NCI-H345 treated with DMSO at 0.1 percent for 48 hours (cell line): ENCODE measurements around the gene PRELID3B.

Source experiments
- DNase-seq: peaks from one replicate; lab custom pipeline; 2025; ENCODE audit not compliant: unreplicated experiment; lab: John Stamatoyannopoulos, UW

The PRELID3B gene

GRCh38 chr20:59010995-59011873 lies 31.4 kb downstream of the PRELID3B start:
- DNase-seq, result no peak

DNA sequence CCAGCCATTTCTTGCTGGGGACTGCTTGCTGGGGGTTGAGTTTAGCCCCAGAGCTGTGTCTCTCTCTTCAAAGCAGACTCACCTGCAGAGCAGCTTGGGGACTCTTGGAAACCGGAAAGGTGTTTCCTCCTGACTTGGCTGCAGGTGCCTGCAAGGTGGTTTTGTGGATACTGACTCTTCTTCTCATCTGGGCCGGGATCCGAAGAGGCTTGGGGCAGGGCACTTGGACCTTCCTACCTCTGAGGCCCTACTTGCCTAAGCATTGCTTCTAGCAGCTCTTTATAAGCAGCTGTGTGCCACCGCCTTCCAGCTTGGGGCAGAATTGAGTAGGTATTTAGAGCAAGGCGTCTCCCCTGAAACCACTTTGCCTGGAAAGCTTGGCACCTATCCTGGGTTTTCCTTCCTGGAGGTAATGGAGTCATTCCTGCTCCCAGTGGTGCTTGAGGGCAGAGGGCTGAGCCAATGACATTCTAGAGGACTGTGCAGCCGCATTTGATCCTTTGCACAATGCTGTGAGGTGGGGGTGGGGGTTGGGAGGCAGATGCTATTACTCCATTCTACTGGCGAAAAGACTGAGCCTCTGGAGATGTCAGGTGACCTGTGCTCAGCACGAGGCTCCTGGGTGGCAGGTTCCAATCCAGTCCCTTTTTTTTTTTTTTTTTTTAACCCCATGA lies 32.1 kb downstream of the PRELID3B start:
- no peak for DNase-seq

- no peak for DNase-seq
Measured at GRCh38 chr20:59008715-59009336, 33.8 kb downstream of the PRELID3B start.

DNA sequence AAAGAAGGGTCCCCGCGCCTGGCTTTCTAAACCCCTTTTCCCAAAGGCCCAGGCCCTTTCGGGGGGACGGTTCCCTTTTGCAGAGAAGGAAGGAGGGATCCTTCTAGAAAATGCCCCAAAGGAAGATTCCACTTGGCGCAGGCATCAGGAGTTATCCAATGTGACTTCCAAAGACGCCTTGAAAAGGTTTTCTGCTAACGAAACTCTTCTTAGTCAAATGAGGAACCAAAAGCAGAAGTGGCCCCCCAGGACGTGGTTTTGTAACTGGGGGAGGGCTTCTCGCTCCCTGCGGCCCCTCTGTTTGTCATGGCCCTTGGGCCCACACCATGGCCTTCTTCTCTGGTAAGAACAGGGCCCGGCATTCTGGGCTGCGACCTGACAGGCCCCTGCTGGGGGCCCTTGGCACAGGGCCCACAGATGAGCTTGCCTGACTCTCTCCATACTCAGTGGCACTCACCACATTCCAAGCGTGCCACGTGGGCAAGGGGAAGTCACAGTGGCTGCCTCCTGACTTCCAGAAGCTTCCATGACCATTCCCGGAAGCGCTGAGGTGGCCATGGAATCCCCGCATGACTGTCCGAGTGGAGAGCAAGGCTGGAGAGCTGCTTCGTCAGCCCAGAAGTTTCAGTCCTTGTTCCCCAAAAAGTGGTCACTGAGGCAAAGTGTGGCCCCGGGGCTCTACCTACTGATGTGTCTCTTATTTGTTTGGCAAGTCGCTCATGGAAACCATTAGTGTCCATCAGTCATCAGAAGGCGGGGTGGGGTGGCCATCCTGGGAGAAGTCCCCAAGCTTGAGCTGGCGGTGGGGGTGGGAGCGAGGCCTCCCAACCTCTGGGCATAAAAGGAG lies 34.7 kb downstream of the PRELID3B start:
- no peak for DNase-seq

GRCh38 chr20:59006864-59007664 lies 35.5 kb downstream of the PRELID3B start, which contains the start of gene CTSZ:
CTSZ (minus strand) TSS chr20:59007254; CDS start chr20:59007128, 126 bp downstream.
- no peak for DNase-seq

DNA sequence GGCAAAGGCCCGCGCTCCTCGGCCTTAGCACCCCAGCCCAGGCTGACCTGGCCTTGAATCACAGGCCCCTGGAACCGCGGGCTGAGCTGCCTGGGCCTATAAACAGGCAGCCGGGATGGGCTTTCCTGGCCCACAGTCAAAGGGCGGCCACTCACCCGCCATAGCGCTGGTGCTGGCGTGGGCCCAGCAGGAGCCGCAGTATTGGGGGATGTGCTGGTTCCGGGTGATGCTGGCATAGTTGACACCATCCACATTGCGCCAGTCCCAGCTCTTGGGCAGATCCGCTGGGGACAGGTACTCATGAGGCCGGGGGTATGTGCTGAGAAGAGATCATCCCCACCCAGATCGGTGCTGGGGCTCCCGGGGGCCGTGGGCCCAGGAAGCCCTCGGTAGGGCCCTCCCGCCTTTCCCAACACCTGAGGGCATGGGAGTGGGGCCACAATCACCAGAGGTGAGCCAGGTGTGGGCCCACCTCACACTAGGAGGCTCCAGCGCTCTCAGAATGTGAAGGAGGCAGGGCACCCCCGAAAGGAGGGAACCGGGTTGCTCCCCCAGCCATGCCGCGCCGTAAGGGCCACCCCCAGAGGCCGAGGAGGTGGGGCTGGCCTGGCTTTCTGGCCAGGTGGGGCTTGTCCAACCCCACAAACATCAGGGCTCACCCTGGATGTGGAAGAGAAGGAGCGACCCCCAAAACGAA lies 36.3 kb downstream of the PRELID3B start:
- no peak for DNase-seq

- no peak for DNase-seq
Measured at GRCh38 chr20:59005523-59006166, 36.9 kb downstream of the PRELID3B start.

GRCh38 chr20:59004763-59005522 lies 37.6 kb downstream of the PRELID3B start:
- no peak for DNase-seq

DNA sequence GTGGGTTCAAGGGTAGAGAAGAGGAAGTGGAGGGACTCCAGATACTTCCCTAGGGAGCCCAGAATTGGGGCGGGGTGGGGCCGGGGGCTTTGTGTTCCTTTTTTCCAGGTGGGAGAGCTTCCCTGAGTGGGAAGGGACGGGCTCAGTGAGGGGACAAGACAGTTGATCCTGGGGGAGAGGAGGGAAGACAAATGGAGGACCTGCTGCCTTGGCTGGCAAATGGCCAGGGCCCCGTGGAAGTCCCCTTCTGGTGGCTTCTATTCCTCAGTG lies 38.2 kb downstream of the PRELID3B start:
- no peak for DNase-seq

DNA sequence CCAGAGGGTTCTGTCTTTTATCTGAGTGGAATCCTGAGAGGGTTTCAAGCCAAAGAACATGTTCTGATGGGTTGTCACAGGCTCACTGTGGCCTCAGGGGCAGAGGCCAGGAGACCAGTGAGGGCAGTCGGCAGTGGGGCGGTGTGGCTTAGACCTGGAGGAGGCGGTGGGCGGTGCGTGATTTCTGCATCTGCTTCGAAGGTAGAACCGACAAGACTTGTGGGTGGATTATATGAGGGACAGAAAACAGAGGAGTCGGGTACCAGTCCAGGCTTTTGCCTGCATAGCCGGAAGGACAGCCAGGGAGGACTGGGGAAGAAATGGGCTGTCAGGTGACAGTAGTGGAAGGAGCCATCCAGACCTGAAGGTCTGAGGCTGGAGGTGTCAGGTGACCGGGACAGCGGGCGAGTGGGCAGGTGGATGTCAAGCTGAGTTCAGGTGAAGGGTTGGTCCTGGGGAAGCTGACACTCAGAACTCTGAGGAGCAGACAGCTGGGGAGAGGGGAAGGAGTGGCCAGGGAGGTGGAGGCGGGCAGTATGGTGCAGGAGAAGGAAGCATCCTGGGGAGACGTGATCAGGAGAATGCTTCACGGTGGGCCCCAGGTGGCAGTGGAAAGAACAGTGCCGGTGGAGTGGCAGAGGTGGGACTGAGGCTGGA lies 38.6 kb downstream of the PRELID3B start:
- no peak for DNase-seq

GRCh38 chr20:59002874-59003399 lies 39.6 kb downstream of the PRELID3B start:
- no peak for DNase-seq

DNA sequence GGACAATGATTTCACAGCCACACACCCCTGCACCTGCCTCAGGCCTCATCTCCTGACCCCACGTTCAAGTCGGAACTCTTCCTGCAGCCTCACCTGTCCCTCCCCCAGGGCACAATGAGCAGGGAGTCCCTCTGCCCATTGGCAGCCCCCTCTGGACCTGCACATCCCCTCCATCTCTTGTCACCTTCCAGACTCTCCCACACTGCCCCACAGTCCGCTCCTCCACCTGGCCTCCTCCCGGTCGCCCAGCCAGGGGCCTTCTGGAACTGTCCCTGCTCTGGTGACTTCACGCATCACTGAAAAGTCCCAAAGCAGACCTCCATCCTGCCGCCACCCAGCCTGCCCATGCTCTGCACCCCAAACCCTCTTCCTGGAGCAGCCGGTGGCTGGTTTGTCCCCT lies 40.2 kb downstream of the PRELID3B start:
- DNase-seq, result no peak

DNA sequence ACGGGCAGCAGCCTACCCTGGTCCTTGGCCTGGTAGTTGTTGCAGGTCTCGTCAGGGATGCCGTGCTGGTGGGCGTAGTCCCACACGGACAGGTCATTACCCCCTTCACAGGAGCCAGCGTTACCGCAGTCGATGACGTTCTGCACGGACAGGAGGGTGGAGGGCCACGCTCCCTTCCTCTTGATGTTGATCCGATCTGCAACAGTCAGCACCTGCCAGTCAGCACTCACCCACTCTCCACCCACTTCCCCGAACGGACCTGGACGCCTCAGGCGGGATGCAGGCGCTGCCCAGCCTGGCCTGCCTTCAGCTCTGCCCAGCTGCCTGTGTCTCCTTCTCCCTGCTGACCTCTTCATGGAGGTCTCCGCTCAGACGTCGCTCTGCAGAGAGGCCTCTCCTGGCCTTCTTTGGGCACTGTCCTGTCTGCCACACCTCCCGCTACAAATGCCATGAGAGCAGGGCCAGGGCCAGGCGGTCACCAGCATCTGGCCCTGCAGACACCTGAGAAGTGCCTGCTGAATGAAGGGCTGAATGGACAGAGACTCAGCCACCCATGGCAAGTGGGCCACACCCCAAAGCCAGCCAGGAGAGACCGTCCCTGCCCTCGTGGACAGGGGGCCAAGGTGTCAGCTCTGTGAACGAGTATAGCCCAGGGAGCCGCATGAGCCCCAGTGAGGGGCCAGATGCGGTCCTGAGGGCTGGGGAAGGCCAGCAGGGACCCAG lies 41.0 kb downstream of the PRELID3B start:
- no peak for DNase-seq

GRCh38 chr20:59001068-59001448 lies 41.5 kb downstream of the PRELID3B start:
- no peak for DNase-seq

DNA sequence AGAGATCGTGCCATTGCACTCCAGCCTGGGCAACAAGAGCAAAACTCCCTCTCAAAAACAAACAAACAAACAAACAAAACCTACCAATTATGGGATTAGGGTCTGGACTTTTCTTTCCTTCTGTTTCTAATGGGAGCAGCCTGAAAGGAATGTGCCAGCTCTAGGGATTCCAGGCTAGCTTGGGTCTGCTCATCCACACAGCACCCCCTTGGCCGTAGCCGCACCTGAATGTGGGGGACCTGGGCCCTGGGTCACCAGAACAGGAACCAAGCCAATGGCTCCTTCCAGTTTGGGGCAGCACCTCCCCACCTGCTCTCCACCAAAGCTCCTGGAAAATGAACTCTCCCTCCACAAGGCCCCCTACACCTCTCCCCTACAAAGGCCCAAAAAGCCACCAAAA lies 42.3 kb downstream of the PRELID3B start:
- no peak for DNase-seq

- no peak for DNase-seq
Measured at GRCh38 chr20:58998656-58999055, 43.9 kb downstream of the PRELID3B start.

- no peak for DNase-seq
Measured at GRCh38 chr20:58997141-58997770, 45.3 kb downstream of the PRELID3B start.
